Stimulated activated CD4-positive, alpha-beta T cell treated with anti-CD3 and anti-CD28 coated beads, Interleukin-15, amount 100 ng/mL, for 24 hours (primary cell): ENCODE results near the gene BIRC3.

Source experiments
- DNase-seq: peaks from one replicate; pipeline ENCODE4 v3.0.0-alpha.2; 2020

BIRC3 gene

DNA sequence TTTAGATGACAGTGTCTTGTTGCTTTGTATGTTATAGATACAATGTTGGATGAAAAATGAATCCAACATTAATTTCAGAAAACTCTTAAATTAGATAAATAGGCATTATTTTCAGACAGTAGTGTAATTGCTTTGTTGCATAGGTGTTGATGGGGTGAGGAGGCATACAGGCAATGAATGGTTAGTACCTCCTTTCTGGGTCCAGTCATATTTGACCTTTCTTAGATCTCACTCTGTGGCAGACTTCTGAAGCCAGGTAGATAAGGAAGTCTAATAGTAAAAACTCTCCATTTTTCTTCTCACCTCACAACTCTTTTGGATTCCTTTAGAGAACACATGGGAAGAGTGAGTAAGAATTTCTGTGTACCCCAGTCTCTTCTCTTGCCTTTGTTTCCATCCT lies 61.5 kb downstream of the BIRC3 start:
- no peak for DNase-seq

DNA sequence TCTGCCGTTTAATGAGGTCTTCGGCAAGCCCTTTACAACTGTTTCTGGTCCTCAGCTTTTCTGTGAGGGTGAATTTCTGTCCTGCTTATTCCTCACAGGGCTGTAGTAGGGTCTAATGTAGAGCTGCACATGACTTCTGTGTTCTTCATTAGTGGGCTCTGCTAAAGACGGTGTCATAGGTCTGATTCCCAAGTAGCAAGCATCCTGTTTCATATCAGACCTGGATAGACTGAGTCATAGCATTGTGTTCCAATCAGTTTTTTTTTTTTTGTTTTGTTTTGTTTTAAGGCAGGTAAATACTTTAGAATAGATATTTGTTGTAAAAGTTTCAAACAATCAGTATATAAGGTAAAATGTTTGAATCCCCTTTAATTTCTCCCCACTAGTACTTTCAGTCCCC lies 65.1 kb downstream of the BIRC3 start:
- DNase-seq = no peak

DNA sequence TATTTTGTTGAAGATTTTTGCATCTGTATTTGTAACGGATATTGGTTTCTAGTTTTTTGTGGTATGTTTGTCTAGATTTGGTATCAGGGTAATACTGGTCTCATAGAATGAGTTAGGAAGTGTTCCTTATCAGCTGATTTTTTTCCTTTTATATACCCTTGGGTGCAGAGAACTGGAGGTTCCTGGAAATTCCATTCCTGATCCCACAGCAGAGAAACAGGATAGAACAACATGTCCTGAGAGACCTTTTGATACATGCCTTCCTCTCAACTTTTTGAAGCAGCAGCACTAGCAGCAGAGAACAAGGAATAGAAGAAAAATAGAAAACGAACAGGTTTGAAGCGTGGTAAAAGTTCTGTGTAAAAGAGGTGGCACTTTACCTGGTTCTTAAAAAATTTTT lies 66.6 kb downstream of the BIRC3 start:
- DNase-seq = no peak

DNA sequence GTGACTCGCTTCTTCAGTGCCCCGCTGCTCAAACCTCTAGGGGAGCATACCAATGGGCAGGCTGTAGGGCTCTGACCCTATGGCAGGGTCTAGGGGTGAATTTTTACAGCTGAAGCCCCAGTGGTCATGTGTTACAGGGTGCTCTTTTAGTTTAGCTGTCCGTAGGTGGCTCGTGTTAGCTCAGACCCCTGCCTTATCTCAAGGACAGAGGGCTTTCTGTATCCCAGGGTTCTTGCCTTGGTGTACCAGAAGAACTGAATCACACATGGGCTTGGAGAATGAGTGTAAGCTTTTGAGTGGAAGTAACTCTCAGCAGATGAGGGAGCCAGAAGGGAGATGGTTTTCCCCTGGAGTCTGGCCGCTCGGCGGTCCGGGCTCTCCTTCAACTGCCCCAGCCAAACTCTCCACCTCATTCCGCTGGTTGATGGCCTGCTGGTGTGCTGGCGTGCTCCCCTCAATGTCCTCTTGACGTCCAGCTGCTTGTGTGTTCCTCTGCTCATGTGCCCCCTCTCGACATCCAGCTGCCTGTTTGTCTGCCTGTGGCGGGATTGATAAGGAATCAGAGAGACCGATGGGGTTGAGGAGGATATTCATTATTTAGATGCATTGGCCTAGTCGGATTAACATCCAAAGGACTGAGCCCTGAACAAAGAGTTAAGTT lies 67.3 kb downstream of the BIRC3 start:
- no peak for DNase-seq

- DNase-seq = no peak
Observed at GRCh38 chr11:102385085-102386007, 68.1 kb downstream of the BIRC3 start.

GRCh38 chr11:102386136-102386734 lies 69.0 kb downstream of the BIRC3 start:
- no peak for DNase-seq

DNA sequence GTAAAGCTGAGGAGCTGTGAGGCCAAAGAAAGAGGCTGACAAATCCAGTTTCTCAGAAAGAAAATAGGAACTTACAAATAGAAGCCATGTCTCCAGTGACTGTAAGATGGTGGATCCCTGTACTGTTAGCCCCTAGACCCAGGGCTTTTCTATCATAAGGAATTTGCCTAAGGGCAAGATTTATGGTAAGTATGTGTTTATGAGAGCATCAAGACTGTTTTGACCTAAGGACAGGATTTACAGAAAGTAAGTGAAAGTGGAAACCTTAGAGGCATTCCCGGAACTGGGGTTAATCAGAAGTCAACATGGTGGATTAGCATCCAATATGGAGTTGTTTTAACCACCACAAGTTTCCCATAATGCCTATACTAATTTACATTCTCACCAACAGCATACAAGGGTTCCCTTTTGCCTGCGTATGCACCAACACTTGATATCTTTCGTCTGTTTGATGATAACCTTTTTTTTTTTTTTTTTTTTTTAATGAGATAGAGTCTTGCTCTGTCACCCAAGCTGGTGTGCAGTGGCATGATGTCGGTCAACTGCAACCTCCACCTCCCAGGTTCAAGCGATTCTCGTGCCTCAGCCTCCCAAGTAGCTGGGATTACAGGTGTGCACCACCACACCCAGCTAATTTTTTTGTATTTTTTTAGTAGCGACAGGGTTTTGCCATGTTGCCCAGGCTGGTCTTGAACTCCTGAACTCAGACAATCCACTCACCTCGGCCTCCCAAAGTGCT lies 69.9 kb downstream of the BIRC3 start:
- no peak for DNase-seq
